GM12891 (cell line): Measurements from ENCODE around the gene STK39.

Experiments used
- POLR2A ChIP-seq: IDR thresholded peaks from 2 replicates; pipeline ENCODE4 v1.6.1; 2011; ENCODE audit warnings: low read depth, low read length, control low read depth
- POLR2AphosphoS5 ChIP-seq: IDR thresholded peaks from 2 replicates; pipeline ENCODE4 v1.6.1; 2011; ENCODE audit warnings: low read depth, low read length, control low read depth

DNA sequence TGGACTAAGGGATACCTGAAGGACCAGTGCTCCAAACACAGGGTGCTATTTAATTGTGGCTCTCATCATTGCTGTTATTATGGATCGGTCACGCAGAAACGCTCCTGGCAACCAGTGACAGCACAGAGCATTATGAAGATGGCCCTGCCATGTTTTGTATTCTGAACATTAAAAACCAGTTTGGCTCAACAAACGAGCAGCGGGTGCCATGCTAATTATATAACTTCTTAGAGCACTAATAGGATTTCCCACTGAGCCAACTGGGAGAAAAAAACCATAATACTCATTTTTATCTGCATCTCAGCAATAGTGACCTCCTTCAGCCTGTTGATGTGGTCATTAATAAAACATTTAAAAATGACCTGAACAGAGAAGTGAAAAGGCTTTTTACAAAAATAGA, 212.8 kb downstream of the STK39 start:
- no peak for TF ChIP-seq POLR2AphosphoS5
- TF ChIP-seq POLR2A, result no peak
